SJSA1 (cell line): ENCODE data around the gene DNM3. TPM values are rescaled to one million over a fixed set of nuclear protein-coding genes. Genes with fewer than 3 reads are reported as not detected.

Source experiments
- DNase-seq, 2 experiments: peaks; one replicate each; pipeline ENCODE4 v3.0.0-alpha.2; 2015 to 2020; ENCODE audit warnings: low spot score in 2 of 2, low read depth in 1 of 2
- H3K27ac ChIP-seq: fragments of 250-450 bp; sonication (Bioruptor Pico); 2 replicates; pipeline ENCODE4 v1.5.1; 2020; ENCODE audit warnings: mild to moderate bottlenecking, moderate library complexity
- H3K27me3 ChIP-seq: fragments of 250-450 bp; sonication (Bioruptor Pico); replicated peaks from 2 replicates; pipeline ENCODE4 v1.5.1; 2020; ENCODE audit warnings: mild to moderate bottlenecking, moderate library complexity
- H3K36me3 ChIP-seq: fragments of 250-450 bp; sonication (Bioruptor Pico); 2 replicates; pipeline ENCODE4 v1.5.1; 2020; ENCODE audit warnings: mild to moderate bottlenecking
- H3K4me1 ChIP-seq: fragments of 250-450 bp; sonication (Bioruptor Pico); replicated peaks from 2 replicates; pipeline ENCODE4 v1.6.1; 2021; ENCODE audit warnings: mild to moderate bottlenecking
- H3K4me3 ChIP-seq: fragments of 250-450 bp; sonication (Bioruptor Pico); 2 replicates; pipeline ENCODE4 v1.5.1; 2020; ENCODE audit warnings: mild to moderate bottlenecking
- H3K9me3 ChIP-seq: fragments of 250-450 bp; sonication (Bioruptor Pico); replicated peaks from 2 replicates; pipeline ENCODE4 v1.5.1; 2020; ENCODE audit warnings: mild to moderate bottlenecking
- total RNA-seq: library from RNA; depleted of rRNA; stranded (reverse); fragments of >200 nt; shearing (Covaris generic); gene quantifications from 2 replicates; pipeline ENCODE4 v1.2.3, GENCODE V29; 2014

The DNM3 gene
- total RNA-seq, 1 experiment from 2014 or later, result 1.7 TPM

- Histone ChIP-seq H3K36me3 (no peaks in the 10 kb centered on the region), H3K4me1 (no peaks in the 10 kb centered on the region), H3K9me3 (no peaks in the 10 kb centered on the region), H3K4me3 (no peak overlapping the region), H3K27me3 (no peaks in the 10 kb centered on the region), H3K27ac (no peak overlapping the region)
- no peak for DNase-seq
Measured at GRCh38 chr1:172120381-172120780, 279.1 kb downstream of the DNM3 start.

DNA sequence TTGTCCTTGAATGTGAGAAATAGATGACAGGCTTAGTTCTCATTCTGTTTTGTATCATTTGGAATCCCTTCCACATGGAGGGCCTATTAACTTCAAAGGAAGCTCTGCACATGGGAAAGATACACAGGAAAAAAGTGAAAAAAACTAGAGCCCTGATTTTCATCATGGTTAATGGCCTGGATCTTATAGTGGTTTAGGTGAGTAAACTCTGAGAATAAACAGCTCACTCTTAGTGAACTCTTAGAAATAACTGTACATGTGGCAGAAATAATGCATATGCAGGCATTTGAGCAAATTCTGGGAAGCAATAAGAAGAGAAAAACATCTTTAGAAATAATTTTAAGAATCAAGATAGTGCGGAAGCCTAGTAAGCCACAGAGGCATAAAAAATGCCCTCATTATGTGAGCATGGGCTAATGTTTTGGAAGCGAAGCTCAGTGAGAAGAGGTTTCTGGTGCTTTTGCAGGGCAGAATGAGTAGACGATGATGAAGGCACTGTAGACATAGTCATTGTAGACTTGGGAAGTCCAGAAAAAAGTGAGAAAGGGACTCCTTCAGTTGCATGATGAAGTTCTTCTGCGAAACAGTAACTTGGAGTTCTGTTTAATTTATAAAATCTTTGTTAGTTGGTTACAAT, 279.9 kb downstream of the DNM3 start:
- Histone ChIP-seq H3K4me1 (no peaks in the 10 kb centered on the region), H3K27me3 (no peaks in the 10 kb centered on the region), H3K4me3 (no peak overlapping the region), H3K36me3 (no peaks in the 10 kb centered on the region), H3K27ac (no peak overlapping the region), H3K9me3 (no peaks in the 10 kb centered on the region)
- DNase-seq, result no peak

DNA sequence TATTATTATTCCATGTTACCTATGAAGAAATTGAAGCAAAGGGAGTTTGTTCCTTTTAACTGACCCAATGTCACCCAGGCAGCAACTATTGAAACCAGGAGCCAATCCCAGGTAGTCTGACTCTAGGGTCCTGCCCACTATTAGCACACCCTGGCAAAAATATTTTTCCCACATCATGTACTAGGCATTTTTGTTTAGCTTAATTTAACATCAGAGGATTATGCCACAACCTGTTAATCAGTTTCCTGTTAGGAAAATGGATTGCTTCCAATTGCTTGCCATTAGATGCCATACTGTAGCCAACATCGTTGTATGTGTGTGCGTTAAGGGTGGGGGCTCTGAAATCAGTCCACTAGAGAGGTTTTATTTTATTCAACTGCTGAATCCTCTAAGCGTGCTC, 281.1 kb downstream of the DNM3 start:
- H3K27ac ChIP-seq, result no peak overlapping the region
- H3K9me3 ChIP-seq, result no peaks in the 10 kb centered on the region
- no peaks in the 10 kb centered on the region for H3K4me1 ChIP-seq
- no peak for DNase-seq
- no peaks in the 10 kb centered on the region for H3K27me3 ChIP-seq
- no peak overlapping the region for H3K4me3 ChIP-seq
- no peaks in the 10 kb centered on the region for H3K36me3 ChIP-seq

DNA sequence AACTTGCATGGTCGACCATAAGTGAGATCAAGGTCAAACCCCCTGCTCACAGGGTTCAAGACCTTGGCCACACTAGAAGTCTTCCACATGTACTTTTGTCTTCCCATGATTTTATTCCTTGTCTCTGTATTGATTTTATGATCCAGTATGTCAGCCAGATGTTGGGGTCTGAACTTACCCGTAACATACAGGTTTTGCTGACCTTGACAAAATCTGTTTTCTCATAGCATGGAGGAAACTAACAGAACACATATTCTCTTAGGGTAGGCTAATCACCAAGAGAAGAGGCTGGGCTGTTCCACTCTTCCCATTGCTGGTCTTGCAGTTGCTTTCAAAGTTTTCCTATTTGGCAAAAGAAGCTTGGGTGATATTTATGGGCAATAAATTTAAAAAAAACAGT, 284.0 kb downstream of the DNM3 start:
- H3K36me3 ChIP-seq, result no peaks in the 10 kb centered on the region
- no peaks in the 10 kb centered on the region for H3K27me3 ChIP-seq
- H3K27ac ChIP-seq, result no peak overlapping the region

DNA sequence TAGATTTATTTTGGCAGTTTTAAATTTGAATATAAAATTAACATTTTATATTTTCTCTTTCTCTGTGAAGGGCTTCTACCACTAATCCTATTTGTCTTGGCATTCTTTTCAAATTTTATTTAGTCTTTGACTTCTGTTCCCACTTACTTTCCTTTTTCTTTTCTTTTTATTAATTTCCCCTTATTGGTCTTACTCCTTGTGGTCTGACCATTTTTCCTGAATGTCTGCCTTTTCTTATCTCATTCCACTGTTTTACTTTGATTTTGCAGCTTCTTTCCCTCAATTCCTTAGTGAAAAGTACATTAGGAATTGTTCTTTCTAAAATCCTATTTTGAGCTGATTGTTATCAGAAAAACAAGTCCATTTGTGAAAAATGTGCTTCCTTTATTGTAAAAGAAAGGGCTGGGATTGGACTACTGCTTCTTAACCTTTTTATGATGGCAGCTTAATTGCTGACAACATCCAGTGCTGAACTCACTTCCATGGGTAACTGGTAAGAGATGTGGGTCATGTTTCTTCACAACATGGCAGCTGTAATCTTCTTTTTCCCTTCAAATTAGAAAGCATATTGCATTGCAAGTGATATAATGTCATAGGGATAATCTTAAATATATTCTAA, 284.6 kb downstream of the DNM3 start:
- Histone ChIP-seq H3K4me3 (no peak overlapping the region), H3K27me3 (no peaks in the 10 kb centered on the region), H3K4me1 (no peaks in the 10 kb centered on the region), H3K27ac (no peak overlapping the region), H3K9me3 (no peaks in the 10 kb centered on the region), H3K36me3 (no peaks in the 10 kb centered on the region)
- no peak for DNase-seq

More for the DNA sequence above, 284.0 kb downstream of the DNM3 start:
- Histone ChIP-seq H3K9me3 (no peaks in the 10 kb centered on the region), H3K4me1 (no peaks in the 10 kb centered on the region), H3K4me3 (no peak overlapping the region)
- DNase-seq, result no peak

- DNase-seq, result no peak
- H3K4me3 ChIP-seq, result no peak overlapping the region
- H3K4me1 ChIP-seq, result peaks cover 32% of the 10 kb centered on the region
- H3K9me3 ChIP-seq, result no peaks in the 10 kb centered on the region
- H3K27me3 ChIP-seq, result no peaks in the 10 kb centered on the region
- no peak overlapping the region for H3K27ac ChIP-seq
- H3K36me3 ChIP-seq, result no peaks in the 10 kb centered on the region
Measured at GRCh38 chr1:172132836-172133235, 291.5 kb downstream of the DNM3 start.

DNA sequence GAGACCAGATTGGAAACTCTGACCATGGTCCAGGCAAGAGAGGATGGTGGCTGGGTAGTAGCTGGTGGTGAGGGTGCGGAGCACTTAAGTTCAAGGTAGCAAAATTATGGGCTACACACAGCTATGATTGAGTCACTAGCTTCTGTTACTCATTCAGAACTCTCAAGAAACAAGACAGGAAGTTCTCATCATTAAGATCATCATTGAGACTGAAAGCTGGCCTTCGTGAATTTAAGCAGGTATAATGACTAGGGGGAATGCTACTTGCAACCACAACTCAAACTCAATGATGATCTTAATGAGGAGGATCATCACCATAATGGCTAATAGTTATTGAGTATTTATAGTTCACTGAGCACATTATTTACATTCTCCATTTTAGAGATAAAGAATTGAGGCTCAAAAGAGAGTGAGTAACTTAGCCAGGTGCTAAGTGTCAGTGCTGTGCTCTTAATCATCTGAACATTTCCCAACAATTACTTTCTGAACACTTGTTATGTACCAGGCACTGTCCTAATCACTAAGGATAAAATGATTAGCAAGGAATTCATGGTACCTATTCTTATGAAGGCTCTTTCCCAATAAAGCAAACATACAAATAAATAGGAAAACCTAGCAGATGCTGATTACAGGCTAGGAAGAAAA, 292.9 kb downstream of the DNM3 start:
- no peak overlapping the region for H3K27ac ChIP-seq
- H3K27me3 ChIP-seq, result no peaks in the 10 kb centered on the region
- no peak for DNase-seq
- H3K4me1 ChIP-seq, result peaks cover 37% of the 10 kb centered on the region
- H3K4me3 ChIP-seq, result no peak overlapping the region
- no peaks in the 10 kb centered on the region for H3K9me3 ChIP-seq
- peaks cover 9% of the 10 kb centered on the region for H3K36me3 ChIP-seq

GRCh38 chr1:172135076-172135672, 293.9 kb downstream of the DNM3 start:
- no peak for DNase-seq
- Histone ChIP-seq H3K4me1 (peaks cover 45% of the 10 kb centered on the region), H3K9me3 (no peaks in the 10 kb centered on the region), H3K27ac (peak overlapping the region; percentile 73), H3K27me3 (no peaks in the 10 kb centered on the region), H3K36me3 (peaks cover 19% of the 10 kb centered on the region), H3K4me3 (no peak overlapping the region)

DNA sequence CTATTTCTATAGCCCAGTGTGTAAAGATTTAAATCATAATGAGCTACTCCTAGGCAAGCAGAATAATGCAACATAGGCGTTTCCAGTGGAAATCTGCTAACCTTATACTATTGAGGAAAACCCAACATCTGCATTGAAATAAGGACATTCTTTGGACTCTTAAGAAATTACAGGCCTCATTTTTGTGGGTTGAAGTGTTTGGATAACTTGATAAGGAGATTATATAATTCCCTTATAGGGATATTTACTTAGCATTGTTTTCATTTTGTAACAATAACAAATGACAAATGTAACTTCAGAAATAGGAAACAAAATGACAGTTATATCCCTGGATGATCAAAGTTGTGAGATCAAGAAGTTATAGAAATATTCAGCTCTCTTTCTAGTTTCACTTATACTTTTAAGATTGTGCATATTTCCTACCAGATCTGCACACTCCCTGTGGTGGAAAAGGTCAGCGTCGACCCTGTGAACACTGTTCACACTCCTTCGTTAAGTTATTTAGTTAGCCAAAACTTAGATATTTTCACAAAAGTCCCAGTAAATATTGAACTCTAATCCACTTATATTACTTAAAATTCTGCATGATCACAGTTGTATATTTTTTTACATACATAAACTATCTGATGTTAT, 294.8 kb downstream of the DNM3 start:
- Histone ChIP-seq H3K4me3 (peak overlapping the region; percentile 5; the same call in 1 of the 2 replicates), H3K9me3 (no peaks in the 10 kb centered on the region), H3K4me1 (peaks cover 52% of the 10 kb centered on the region), H3K27me3 (no peaks in the 10 kb centered on the region), H3K27ac (peak overlapping the region; percentile 73), H3K36me3 (peaks cover 28% of the 10 kb centered on the region)
- DNase-seq, result peak in 1 of 2 experiments; percentile 87

GRCh38 chr1:172136925-172137324, 295.6 kb downstream of the DNM3 start:
- Histone ChIP-seq H3K4me3 (no peak overlapping the region), H3K27ac (peak overlapping the region; percentile 73), H3K4me1 (peaks cover 55% of the 10 kb centered on the region), H3K9me3 (no peaks in the 10 kb centered on the region), H3K27me3 (no peaks in the 10 kb centered on the region), H3K36me3 (peaks cover 36% of the 10 kb centered on the region)
- DNase-seq, result peak in 1 of 2 experiments; percentile 57

DNA sequence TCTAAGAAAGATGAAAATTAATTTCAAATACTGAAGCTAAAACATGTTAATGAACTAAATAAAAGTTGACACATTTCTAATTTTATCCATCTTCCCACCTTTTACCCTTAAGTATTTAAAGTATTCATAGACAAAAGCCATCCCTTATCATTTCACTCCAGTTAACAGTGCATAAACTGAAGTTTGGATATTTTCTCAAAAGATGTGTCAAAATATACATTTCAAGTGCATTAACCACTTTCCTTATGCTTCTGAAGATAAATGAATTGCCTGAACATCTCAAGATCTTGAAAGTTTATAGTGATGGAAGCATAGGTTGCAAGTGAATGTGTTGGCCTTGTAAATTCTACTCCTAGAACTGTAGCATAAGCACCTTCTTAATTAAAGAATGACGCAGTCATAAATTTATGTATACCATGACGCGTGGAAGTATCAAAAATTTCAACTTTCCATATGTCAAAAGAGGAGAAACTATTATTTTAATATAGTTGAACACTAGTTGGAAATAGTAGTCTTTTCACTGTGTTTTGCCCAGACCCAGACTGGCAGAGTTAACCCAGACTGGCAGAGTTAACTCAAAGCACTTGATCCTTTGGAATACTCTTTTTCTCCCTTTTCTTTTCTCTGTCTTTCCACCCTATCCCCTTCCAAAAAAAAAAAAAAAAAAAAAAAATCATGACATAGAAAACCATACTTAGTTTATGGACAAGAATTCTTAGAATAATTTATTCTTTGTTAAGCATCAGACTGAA, 296.6 kb downstream of the DNM3 start:
- Histone ChIP-seq H3K4me3 (no peak overlapping the region), H3K4me1 (peaks cover 55% of the 10 kb centered on the region), H3K27ac (peak overlapping the region; percentile 73), H3K36me3 (peaks cover 41% of the 10 kb centered on the region), H3K27me3 (no peaks in the 10 kb centered on the region), H3K9me3 (no peaks in the 10 kb centered on the region)
- peak in 1 of 2 experiments; percentile 14 for DNase-seq

DNA sequence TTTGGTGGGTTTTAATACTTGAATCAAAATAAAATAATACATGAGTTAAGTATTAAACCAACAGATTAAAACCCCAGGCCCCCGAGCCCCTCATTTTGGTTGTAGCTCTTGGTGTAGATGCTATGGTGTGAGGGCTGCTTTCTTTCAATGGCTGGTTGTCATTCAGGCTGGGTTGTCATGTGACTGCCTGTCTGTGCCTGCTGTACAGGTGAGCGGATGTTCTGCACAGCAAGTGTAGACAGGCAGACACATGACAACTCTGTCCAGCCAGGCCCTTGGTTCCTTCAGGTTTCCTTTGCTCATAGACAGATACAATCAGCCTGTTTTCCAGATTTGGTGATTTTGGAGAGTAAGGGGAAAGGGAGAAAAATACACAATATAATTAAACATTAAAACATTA, 297.3 kb downstream of the DNM3 start:
- no peak overlapping the region for H3K4me3 ChIP-seq
- H3K9me3 ChIP-seq, result no peaks in the 10 kb centered on the region
- DNase-seq, result no peak
- H3K36me3 ChIP-seq, result peaks cover 41% of the 10 kb centered on the region
- H3K27me3 ChIP-seq, result no peaks in the 10 kb centered on the region
- H3K4me1 ChIP-seq, result peaks cover 55% of the 10 kb centered on the region
- H3K27ac ChIP-seq, result no peak overlapping the region

GRCh38 chr1:172139196-172139595, 297.9 kb downstream of the DNM3 start:
- Histone ChIP-seq H3K4me1 (peaks cover 53% of the 10 kb centered on the region), H3K27ac (peak overlapping the region; percentile 91; the same call in 1 of the 2 replicates), H3K4me3 (no peak overlapping the region), H3K27me3 (no peaks in the 10 kb centered on the region), H3K36me3 (peaks cover 41% of the 10 kb centered on the region), H3K9me3 (no peaks in the 10 kb centered on the region)
- no peak for DNase-seq
